Trophoblast cell (in vitro differentiated cells and primary cell): ENCODE measurements around the gene ANXA4.
"Not testable (repeated sequence)": the region's sequence is repeated elsewhere in the genome, so short reads cannot be mapped to it uniquely, and the experiment has no call there.

ENCODE experiments used
- DNase-seq, 2 donors: peaks; one replicate each; pipeline ENCODE4 v3.0.0-alpha.2; 2016
- H2AFZ ChIP-seq: 2 replicates; pipeline ENCODE4 v1.6.1; 2013; ENCODE audit warnings: low read length, moderate library complexity, mild to moderate bottlenecking; ENCODE audit not compliant: insufficient read depth, poor library complexity
- H2AK5ac ChIP-seq: 2 replicates; pipeline ENCODE4 v1.6.1; 2013; ENCODE audit warnings: mild to moderate bottlenecking, low read length
- H2BK120ac ChIP-seq: 2 replicates; pipeline ENCODE4 v1.6.1; 2013; ENCODE audit warnings: low read length, mild to moderate bottlenecking, moderate library complexity; ENCODE audit not compliant: insufficient read depth, poor library complexity
- H2BK12ac ChIP-seq: 2 replicates; pipeline ENCODE4 v1.6.1; 2013; ENCODE audit warnings: mild to moderate bottlenecking, low read length, moderate library complexity
- H2BK5ac ChIP-seq: 2 replicates; pipeline ENCODE4 v1.6.1; 2013; ENCODE audit warnings: low read length, low read depth, moderate library complexity, mild to moderate bottlenecking; ENCODE audit not compliant: poor library complexity
- H3K14ac ChIP-seq: 2 replicates; pipeline ENCODE4 v1.6.1; 2013; ENCODE audit warnings: mild to moderate bottlenecking, low read length
- H3K18ac ChIP-seq: 2 replicates; pipeline ENCODE4 v1.6.1; 2013; ENCODE audit warnings: mild to moderate bottlenecking, low read length
- H3K23ac ChIP-seq: 2 replicates; pipeline ENCODE4 v1.6.1; 2013; ENCODE audit warnings: low read length
- H3K27ac ChIP-seq: 2 replicates; pipeline ENCODE4 v1.5.1; 2013; ENCODE audit warnings: low read depth, mild to moderate bottlenecking, inconsistent platforms, low read length, moderate library complexity
- H3K27me3 ChIP-seq: 2 replicates; pipeline ENCODE4 v1.6.1; 2013; ENCODE audit warnings: inconsistent platforms, mild to moderate bottlenecking, low read length, moderate library complexity; ENCODE audit not compliant: insufficient read depth
- H3K36me3 ChIP-seq, 2 experiments: 1 replicate in 1 of 2; 2 replicates in 1 of 2; pipeline ENCODE4 v1.6.1; 2013; ENCODE audit warnings: low read length in 2 of 2, mild to moderate bottlenecking in 2 of 2, moderate library complexity in 1 of 2; ENCODE audit not compliant: insufficient read depth in 2 of 2, control insufficient read depth in 1 of 2
- H3K4ac ChIP-seq: 2 replicates; pipeline ENCODE4 v1.6.1; 2013; ENCODE audit warnings: low read depth, mild to moderate bottlenecking, low read length, moderate library complexity
- H3K4me1 ChIP-seq, 2 experiments: 1 replicate in 1 of 2; 2 replicates in 1 of 2; pipeline ENCODE4 v1.6.1; 2013; ENCODE audit warnings: low read length in 2 of 2, mild to moderate bottlenecking in 2 of 2, moderate library complexity in 1 of 2; ENCODE audit not compliant: insufficient read depth in 2 of 2, control insufficient read depth in 1 of 2
- H3K4me2 ChIP-seq: 2 replicates; pipeline ENCODE4 v1.6.1; 2013; ENCODE audit warnings: inconsistent platforms, mild to moderate bottlenecking, low read length, moderate library complexity
- H3K4me3 ChIP-seq: 2 replicates; pipeline ENCODE4 v1.5.1; 2013; ENCODE audit warnings: mild to moderate bottlenecking, low read depth, low read length, inconsistent platforms
- H3K79me1 ChIP-seq: one replicate; pipeline ENCODE4 v1.6.1; 2013; ENCODE audit warnings: low read length
- H3K79me2 ChIP-seq: 2 replicates; pipeline ENCODE4 v1.6.1; 2013; ENCODE audit warnings: low read length, mild to moderate bottlenecking; ENCODE audit not compliant: control insufficient read depth, insufficient read depth, poor library complexity
- H3K9ac ChIP-seq: 2 replicates; pipeline ENCODE4 v1.6.1; 2013; ENCODE audit warnings: mild to moderate bottlenecking, low read length
- H3K9me3 ChIP-seq: 2 replicates; pipeline ENCODE4 v1.6.1; 2013; ENCODE audit warnings: low read depth, mild to moderate bottlenecking, control low read depth, inconsistent platforms, low read length; ENCODE audit not compliant: insufficient read depth
- H4K12ac ChIP-seq: 2 replicates; pipeline ENCODE4 v1.6.1; 2013; ENCODE audit warnings: low read depth, mild to moderate bottlenecking, low read length, moderate library complexity
- H4K8ac ChIP-seq: 2 replicates; pipeline ENCODE4 v1.6.1; 2013; ENCODE audit warnings: low read depth, mild to moderate bottlenecking, low read length, moderate library complexity
- H4K91ac ChIP-seq: one replicate; pipeline ENCODE4 v1.6.1; 2013; ENCODE audit warnings: low read depth, mild to moderate bottlenecking, low read length, moderate library complexity
- WGBS: extraction: QIAGEN DNeasy Blood & Tissue Kit; methylation state at CpG from one replicate; pipeline ENCODE4 v1.1.7; 2013; ENCODE audit warnings: missing lambda C conversion rate; ENCODE audit not compliant: insufficient read length, insufficient coverage; ENCODE audit errors: extremely low coverage; 5-methylcytosine and 5-hydroxymethylcytosine counted together

ANXA4 gene

DNA sequence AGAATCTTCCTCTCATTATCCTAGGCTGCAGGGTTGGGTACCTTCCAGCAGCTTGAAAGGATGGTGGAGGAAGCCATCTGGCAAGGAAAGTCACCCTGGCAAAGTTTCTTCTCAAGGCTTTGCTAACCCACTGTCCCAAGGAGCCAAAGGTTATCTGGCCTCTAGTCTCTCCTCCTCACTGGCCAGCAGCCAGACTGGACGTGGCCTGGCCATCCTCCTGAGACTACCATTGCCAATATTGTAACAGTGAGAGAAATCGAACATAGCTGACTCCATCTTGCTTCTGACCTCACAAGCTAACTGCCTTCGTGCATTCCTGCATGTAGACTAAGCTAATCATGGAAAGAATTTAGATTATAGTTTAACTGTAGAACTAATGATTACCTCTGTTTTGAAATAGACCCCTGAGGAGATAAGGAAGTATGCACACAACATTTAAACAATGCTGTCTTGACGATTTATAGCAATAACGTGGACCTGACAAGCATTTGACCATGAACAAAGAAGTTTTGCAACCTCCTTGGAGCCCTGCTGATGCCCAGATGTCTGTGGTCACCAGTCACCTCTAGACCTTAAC, 7.8 kb upstream of the ANXA4 start:
- WGBS, result no CpG with 5 or more reads among the region's 5 CpGs
- Histone ChIP-seq H3K9me3 (no peaks in the 10 kb centered on the region), H4K91ac (no peak overlapping the region)

DNA sequence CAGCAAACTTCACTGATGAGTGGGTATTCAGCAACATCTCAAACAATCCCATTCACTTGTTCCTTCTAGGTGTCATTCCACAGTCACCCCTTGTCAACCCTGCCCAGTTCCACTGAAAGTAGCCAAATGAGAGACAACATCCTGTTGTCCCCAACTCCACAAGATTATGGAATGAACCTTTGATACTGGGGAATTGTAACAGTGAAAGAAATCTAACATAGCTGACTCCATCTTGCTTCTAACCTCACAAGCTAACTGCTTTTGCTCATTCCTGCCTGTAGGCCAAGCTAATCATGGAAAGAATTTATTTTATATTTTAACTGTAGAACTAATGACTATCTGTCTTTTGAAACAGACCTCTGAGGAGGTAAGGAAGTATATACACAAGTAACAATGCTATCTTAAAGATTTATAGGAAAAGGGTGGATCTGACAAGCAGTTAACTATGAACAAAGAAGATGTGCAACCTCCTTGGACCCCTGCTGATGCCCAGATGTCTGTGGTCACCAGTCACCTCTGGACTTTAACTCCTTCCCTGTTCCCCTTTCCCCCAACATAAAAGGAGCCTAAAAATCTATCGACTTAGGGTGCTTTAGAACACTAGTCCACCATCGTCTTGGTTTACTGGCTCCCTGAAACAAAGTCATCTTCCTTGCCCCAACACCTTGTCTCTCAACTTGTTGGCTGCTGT, 6.9 kb upstream of the ANXA4 start:
- no peak overlapping the region for H3K14ac ChIP-seq
- H3K18ac ChIP-seq, result no peak overlapping the region
- no peaks in the 10 kb centered on the region for H3K4me1 ChIP-seq
- H2BK5ac ChIP-seq, result no peak overlapping the region
- H2BK120ac ChIP-seq, result no peak overlapping the region
- H2AFZ ChIP-seq, result no peak overlapping the region
- no peak overlapping the region for H4K12ac ChIP-seq
- WGBS, result no CpG with 5 or more reads among the region's 2 CpGs
- no peaks in the 10 kb centered on the region for H3K36me3 ChIP-seq
- H4K8ac ChIP-seq, result no peak overlapping the region
- no peak overlapping the region for H3K23ac ChIP-seq
- no peak overlapping the region for H3K9ac ChIP-seq
- H2AK5ac ChIP-seq, result no peak overlapping the region
- no peak overlapping the region for H4K91ac ChIP-seq
- no peaks in the 10 kb centered on the region for H3K79me1 ChIP-seq
- H3K27me3 ChIP-seq, result no peaks in the 10 kb centered on the region
- H3K4ac ChIP-seq, result no peak overlapping the region
- H3K4me2 ChIP-seq, result no peak overlapping the region
- H3K4me3 ChIP-seq, result no peak overlapping the region
- no peak overlapping the region for H2BK12ac ChIP-seq
- H3K79me2 ChIP-seq, result no peaks in the 10 kb centered on the region
- H3K9me3 ChIP-seq, result no peaks in the 10 kb centered on the region
- no peak overlapping the region for H3K27ac ChIP-seq
- DNase-seq, result peak in 1 of 2 donors; percentile 11

More for the DNA sequence above, 7.8 kb upstream of the ANXA4 start:
- peak; percentile 65 to 84 for DNase-seq
- Histone ChIP-seq H3K4me3 (no peak overlapping the region), H3K36me3 (no peaks in the 10 kb centered on the region), H2BK12ac (no peak overlapping the region), H2AK5ac (no peak overlapping the region), H2BK5ac (no peak overlapping the region), H3K23ac (no peak overlapping the region), H3K4me1 (no peaks in the 10 kb centered on the region), H2BK120ac (no peak overlapping the region), H3K4me2 (no peak overlapping the region), H3K9ac (no peak overlapping the region), H4K8ac (peak overlapping the region; percentile 35), H4K12ac (no peak overlapping the region), H3K79me1 (no peaks in the 10 kb centered on the region), H3K27me3 (no peaks in the 10 kb centered on the region), H3K27ac (no peak overlapping the region), H3K4ac (no peak overlapping the region), H3K18ac (no peak overlapping the region), H3K79me2 (no peaks in the 10 kb centered on the region), H2AFZ (no peak overlapping the region), H3K14ac (no peak overlapping the region)

DNA sequence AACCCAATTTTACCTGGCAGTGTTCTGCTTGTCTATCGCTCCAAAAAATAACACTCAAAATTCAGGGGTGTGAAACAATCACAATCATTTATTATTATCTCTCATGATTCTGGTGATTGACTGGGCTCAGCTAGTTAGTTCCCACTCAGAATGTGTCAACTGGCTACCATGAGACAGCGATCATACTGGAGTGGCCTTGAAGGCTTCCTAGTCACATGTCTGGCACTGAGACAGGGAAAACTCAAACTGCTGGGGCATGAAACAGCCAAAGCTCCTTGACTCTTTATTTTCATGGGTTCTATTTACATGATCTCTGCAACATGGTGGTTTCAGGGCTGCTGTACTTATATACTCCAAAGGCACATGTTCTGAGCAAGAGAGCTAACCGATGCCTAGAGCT, 6.2 kb upstream of the ANXA4 start:
- Histone ChIP-seq H2AFZ (no peak overlapping the region), H3K36me3 (no peaks in the 10 kb centered on the region), H2BK120ac (no peak overlapping the region), H3K27ac (no peak overlapping the region), H3K23ac (no peak overlapping the region), H3K18ac (no peak overlapping the region), H3K4ac (no peak overlapping the region), H2BK5ac (no peak overlapping the region), H3K9me3 (no peaks in the 10 kb centered on the region), H3K27me3 (no peaks in the 10 kb centered on the region), H4K91ac (no peak overlapping the region), H3K4me2 (no peak overlapping the region), H2AK5ac (no peak overlapping the region), H3K4me3 (no peak overlapping the region), H3K79me1 (no peaks in the 10 kb centered on the region), H3K79me2 (no peaks in the 10 kb centered on the region), H4K12ac (no peak overlapping the region), H3K14ac (no peak overlapping the region), H4K8ac (no peak overlapping the region), H2BK12ac (no peak overlapping the region), H3K4me1 (no peaks in the 10 kb centered on the region), H3K9ac (no peak overlapping the region)
- WGBS, result no CpG with 5 or more reads among the region's 3 CpGs
- no peak for DNase-seq

DNA sequence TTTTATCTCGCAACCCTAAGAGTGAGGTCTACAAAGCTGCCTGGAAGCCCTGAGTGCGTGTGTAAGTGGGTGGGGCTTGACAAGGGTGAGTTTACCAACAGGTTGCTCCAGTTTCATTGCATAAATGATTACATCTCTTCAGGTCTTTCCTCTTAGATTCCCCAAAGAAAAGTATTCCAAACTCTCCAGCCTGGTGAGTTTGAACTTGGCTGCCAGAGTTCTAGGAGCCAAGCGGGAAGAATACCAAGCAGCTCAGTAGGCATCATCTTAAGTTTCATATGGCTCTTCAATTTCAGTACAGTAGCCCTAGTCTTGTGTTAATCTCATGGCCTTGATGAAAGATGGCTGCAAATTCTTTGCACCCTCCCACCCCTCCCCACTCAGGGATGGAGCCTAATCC, 3.8 kb upstream of the ANXA4 start:
- H3K27ac ChIP-seq, H3K9ac ChIP-seq, H4K91ac ChIP-seq, H2BK12ac ChIP-seq, H2BK120ac ChIP-seq, H3K23ac ChIP-seq, H3K4me2 ChIP-seq, H3K4ac ChIP-seq, H2BK5ac ChIP-seq, H3K4me3 ChIP-seq, H3K9me3 ChIP-seq, H3K27me3 ChIP-seq, H3K18ac ChIP-seq, H2AK5ac ChIP-seq, H4K8ac ChIP-seq, H2AFZ ChIP-seq, H3K4me1 ChIP-seq, H3K14ac ChIP-seq, H4K12ac ChIP-seq, H3K36me3 ChIP-seq: not testable (repeated sequence)
- WGBS, result no CpG with 5 or more reads among the region's 3 CpGs
- DNase-seq, result peak; percentile 73 to 88
- Histone ChIP-seq H3K79me2 (peaks cover 13% of the 10 kb centered on the region), H3K79me1 (peaks cover 14% of the 10 kb centered on the region)
